Islet precursor cell (in vitro differentiated cells): ENCODE data around the gene PHF2.

Experiments
- DNase-seq: peaks from one replicate; pipeline ENCODE4 v3.0.0-alpha.2; 2018

The PHF2 gene

GRCh38 chr9:93682155-93682968 is 106.0 kb downstream of the PHF2 start:
- DNase-seq = peak; percentile 88

GRCh38 chr9:93683331-93684134 is 107.1 kb downstream of the PHF2 start:
- DNase-seq = peak; percentile 52

GRCh38 chr9:93684161-93684765 is 107.9 kb downstream of the PHF2 start:
- DNase-seq = peak; percentile 36

GRCh38 chr9:93684806-93685543 is 108.6 kb downstream of the PHF2 start:
- DNase-seq = peak; percentile 52

GRCh38 chr9:93686127-93686879 is 109.9 kb downstream of the PHF2 start:
- peak; percentile 32 for DNase-seq

GRCh38 chr9:93686880-93687236 is 110.5 kb downstream of the PHF2 start:
- peak; percentile 44 for DNase-seq

- DNase-seq = no peak
Measured at GRCh38 chr9:93690618-93691017, 114.2 kb downstream of the PHF2 start.

GRCh38 chr9:93693129-93693528 is 116.7 kb downstream of the PHF2 start:
- no peak for DNase-seq

- DNase-seq = no peak
Measured at GRCh38 chr9:93697352-93698139, 121.2 kb downstream of the PHF2 start.

GRCh38 chr9:93698140-93698908 is 121.9 kb downstream of the PHF2 start:
- DNase-seq = no peak

- DNase-seq = no peak
Measured at GRCh38 chr9:93699650-93700049, 123.3 kb downstream of the PHF2 start.

- DNase-seq = peak; percentile 38
Measured at GRCh38 chr9:93701494-93702218, 125.3 kb downstream of the PHF2 start.

- no peak for DNase-seq
Measured at GRCh38 chr9:93702261-93702660, 125.9 kb downstream of the PHF2 start.

GRCh38 chr9:93708289-93708986 is 132.1 kb downstream of the PHF2 start:
- no peak for DNase-seq

GRCh38 chr9:93708987-93709302 is 132.6 kb downstream of the PHF2 start:
- DNase-seq = peak; percentile 38

GRCh38 chr9:93709600-93710369 is 133.4 kb downstream of the PHF2 start:
- peak; percentile 44 for DNase-seq

GRCh38 chr9:93710370-93710723 is 134.0 kb downstream of the PHF2 start:
- DNase-seq = peak; percentile 32

GRCh38 chr9:93711002-93711401 is 134.6 kb downstream of the PHF2 start:
- no peak for DNase-seq

GRCh38 chr9:93712896-93713295 is 136.5 kb downstream of the PHF2 start:
- DNase-seq = no peak
